Keratinocyte (primary cell): ENCODE results near the gene ZNF831.

Source experiments
- EZH2 ChIP-seq: IDR thresholded peaks from one replicate; pipeline ENCODE4 v1.6.1; 2012; ENCODE audit warnings: inconsistent platforms, mild to moderate bottlenecking, low read length, moderate library complexity
- TF ChIP-seq, protein P1 (sequence below), 3 experiments: IDR thresholded peaks in 1 of 3; conservative IDR thresholded peaks in 1 of 3; optimal IDR thresholded peaks in 1 of 3; 2 replicates in 2 of 3; 3 replicates in 1 of 3; pipeline versions ENCODE3 to v1.5.1; 2011; ENCODE audit warnings: low read length in 3 of 3, mild to moderate bottlenecking in 3 of 3, moderate library complexity in 2 of 3, control low read depth in 1 of 3, inconsistent platforms in 1 of 3; ENCODE audit not compliant: insufficient read depth in 2 of 3; ENCODE audit errors: extremely low read depth in 1 of 3

- TF ChIP-seq, protein P1, sequence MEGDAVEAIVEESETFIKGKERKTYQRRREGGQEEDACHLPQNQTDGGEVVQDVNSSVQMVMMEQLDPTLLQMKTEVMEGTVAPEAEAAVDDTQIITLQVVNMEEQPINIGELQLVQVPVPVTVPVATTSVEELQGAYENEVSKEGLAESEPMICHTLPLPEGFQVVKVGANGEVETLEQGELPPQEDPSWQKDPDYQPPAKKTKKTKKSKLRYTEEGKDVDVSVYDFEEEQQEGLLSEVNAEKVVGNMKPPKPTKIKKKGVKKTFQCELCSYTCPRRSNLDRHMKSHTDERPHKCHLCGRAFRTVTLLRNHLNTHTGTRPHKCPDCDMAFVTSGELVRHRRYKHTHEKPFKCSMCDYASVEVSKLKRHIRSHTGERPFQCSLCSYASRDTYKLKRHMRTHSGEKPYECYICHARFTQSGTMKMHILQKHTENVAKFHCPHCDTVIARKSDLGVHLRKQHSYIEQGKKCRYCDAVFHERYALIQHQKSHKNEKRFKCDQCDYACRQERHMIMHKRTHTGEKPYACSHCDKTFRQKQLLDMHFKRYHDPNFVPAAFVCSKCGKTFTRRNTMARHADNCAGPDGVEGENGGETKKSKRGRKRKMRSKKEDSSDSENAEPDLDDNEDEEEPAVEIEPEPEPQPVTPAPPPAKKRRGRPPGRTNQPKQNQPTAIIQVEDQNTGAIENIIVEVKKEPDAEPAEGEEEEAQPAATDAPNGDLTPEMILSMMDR (optimal IDR thresholded peaks at IDR 0.05 in 1 of 3, IDR thresholded peaks at IDR 0.05 in 1 of 3, conservative IDR thresholded peaks at IDR 0.05 in 1 of 3; ENCODE audit: extremely low read depth in 1 of 3, insufficient read depth in 2 of 3, low read length in 3 of 3): no peak
- TF ChIP-seq EZH2: no peak
These were observed 39.9 kb upstream of the ZNF831 start for GRCh38 chr20:59123678-59124255.
